HG03066 (cell line): ENCODE results near the gene MSTO1.
"Not testable (repeated sequence)": the region's sequence is repeated elsewhere in the genome, so short reads cannot be mapped to it uniquely, and the experiment has no call there.

Experiments used
- ATAC-seq: cut with Tn5 transposase; IDR thresholded peaks from one replicate; pipeline ENCODE4 v1.9.1; 2021; ENCODE audit warnings: low read depth; ENCODE audit not compliant: unreplicated experiment

Gene MSTO1

GRCh38 chr1:155609515-155610256, at the start of gene MSTO1:
Gene MSTO1, plus strand, starts transcription at chr1:155610218. Its CDS starts 31 bp downstream, at chr1:155610249.
- peak; percentile 93 for ATAC-seq

GRCh38 chr1:155561779-155562580, 48.0 kb upstream of the MSTO1 start:
- not testable (repeated sequence) for ATAC-seq

GRCh38 chr1:155562581-155563376, 47.2 kb upstream of the MSTO1 start, which contains the start of gene ASH1L:
Gene ASH1L, minus strand, starts transcription at chr1:155562803. Its CDS starts 41,284 bp downstream, at chr1:155521519.
- ATAC-seq = peak; percentile 69

- ATAC-seq = not testable (repeated sequence)
Measured at GRCh38 chr1:155563377-155564022, 46.5 kb upstream of the MSTO1 start.

- no peak for ATAC-seq
Measured at GRCh38 chr1:155569988-155570592, 39.9 kb upstream of the MSTO1 start.

- no peak for ATAC-seq
Measured at GRCh38 chr1:155570593-155570990, 39.4 kb upstream of the MSTO1 start.

- no peak for ATAC-seq
Measured at GRCh38 chr1:155574077-155574476, 35.9 kb upstream of the MSTO1 start.

GRCh38 chr1:155575608-155576007, 34.4 kb upstream of the MSTO1 start:
- ATAC-seq = not testable (repeated sequence)

- ATAC-seq = not testable (repeated sequence)
Measured at GRCh38 chr1:155583846-155584245, 26.2 kb upstream of the MSTO1 start.

GRCh38 chr1:155589282-155589681, 20.7 kb upstream of the MSTO1 start:
- ATAC-seq = not testable (repeated sequence)

- ATAC-seq = not testable (repeated sequence)
Measured at GRCh38 chr1:155590516-155591247, 19.3 kb upstream of the MSTO1 start.

GRCh38 chr1:155591770-155592169, 18.2 kb upstream of the MSTO1 start:
- no peak for ATAC-seq

GRCh38 chr1:155595877-155596474, 14.0 kb upstream of the MSTO1 start:
- ATAC-seq = not testable (repeated sequence)

GRCh38 chr1:155596864-155597263, 13.2 kb upstream of the MSTO1 start:
- no peak for ATAC-seq

GRCh38 chr1:155598842-155599331, 11.1 kb upstream of the MSTO1 start:
- no peak for ATAC-seq

- not testable (repeated sequence) for ATAC-seq
Measured at GRCh38 chr1:155599828-155600572, 10.0 kb upstream of the MSTO1 start.

GRCh38 chr1:155607708-155608107, 2.3 kb upstream of the MSTO1 start:
- ATAC-seq = no peak

GRCh38 chr1:155608888-155609225, 1.2 kb upstream of the MSTO1 start:
- no peak for ATAC-seq
